H9 (cell line): Measurements from ENCODE around the gene C1QTNF1. TPM values are rescaled to one million over a fixed set of nuclear protein-coding genes. Genes with fewer than 3 reads are reported as not detected.

Source experiments
- DNase-seq: peaks from one replicate; pipeline ENCODE4 v3.0.0-alpha.2; 2017
- H2AFZ ChIP-seq: one replicate; pipeline ENCODE4 v1.6.1; 2013; ENCODE audit warnings: mild to moderate bottlenecking, low read length, control low read depth, moderate library complexity
- H2AK5ac ChIP-seq: 2 replicates; pipeline ENCODE4 v1.6.1; 2013; ENCODE audit warnings: low read length, control low read depth, mixed read lengths; ENCODE audit not compliant: insufficient read length
- H2BK120ac ChIP-seq: one replicate; pipeline ENCODE4 v1.6.1; 2013; ENCODE audit warnings: low read depth, mild to moderate bottlenecking, low read length, control low read depth, inconsistent platforms; ENCODE audit not compliant: poor library complexity, severe bottlenecking
- H2BK12ac ChIP-seq: 2 replicates; pipeline ENCODE4 v1.6.1; 2013; ENCODE audit warnings: low read length, control low read depth, mixed read lengths, low read depth; ENCODE audit not compliant: insufficient read length
- H2BK15ac ChIP-seq: 2 replicates; pipeline ENCODE4 v1.6.1; 2013; ENCODE audit warnings: low read depth, low read length, control low read depth
- H2BK20ac ChIP-seq: one replicate; pipeline ENCODE4 v1.6.1; 2013; ENCODE audit warnings: low read depth, mild to moderate bottlenecking, low read length, control low read depth, inconsistent platforms; ENCODE audit not compliant: poor library complexity, severe bottlenecking
- H2BK5ac ChIP-seq: 2 replicates; pipeline ENCODE4 v1.6.1; 2013; ENCODE audit warnings: low read length, control low read depth, mixed read lengths; ENCODE audit not compliant: insufficient read length
- H3K14ac ChIP-seq: 2 replicates; pipeline ENCODE4 v1.6.1; 2013; ENCODE audit warnings: low read length, control low read depth; ENCODE audit not compliant: insufficient read depth
- H3K18ac ChIP-seq: 2 replicates; pipeline ENCODE4 v1.6.1; 2013; ENCODE audit warnings: low read depth, mild to moderate bottlenecking, mixed read lengths, low read length, control low read depth; ENCODE audit not compliant: insufficient read length
- H3K23ac ChIP-seq: 2 replicates; pipeline ENCODE4 v1.6.1; 2013; ENCODE audit warnings: low read length, control low read depth, mixed read lengths, low read depth; ENCODE audit not compliant: insufficient read length
- H3K23me2 ChIP-seq: 2 replicates; pipeline ENCODE4 v1.6.1; 2013; ENCODE audit warnings: low read depth, mild to moderate bottlenecking, mixed read lengths, low read length, control low read depth; ENCODE audit not compliant: insufficient read length, poor library complexity, severe bottlenecking
- H3K27ac ChIP-seq: 2 replicates; pipeline ENCODE4 v1.5.1; 2013; ENCODE audit warnings: low read length, control low read depth, mixed read lengths, low read depth; ENCODE audit not compliant: insufficient read length
- H3K27me3 ChIP-seq: 2 replicates; pipeline ENCODE4 v1.6.1; 2013; ENCODE audit warnings: low read length, control low read depth, inconsistent platforms; ENCODE audit not compliant: insufficient read depth
- H3K4ac ChIP-seq: 2 replicates; pipeline ENCODE4 v1.6.1; 2013; ENCODE audit warnings: low read depth, mild to moderate bottlenecking, control low read depth, inconsistent platforms, low read length, moderate library complexity
- H3K4me1 ChIP-seq: 2 replicates; pipeline ENCODE4 v1.6.1; 2013; ENCODE audit warnings: low read length, control low read depth, inconsistent platforms; ENCODE audit not compliant: insufficient read depth
- H3K4me2 ChIP-seq: 2 replicates; pipeline ENCODE4 v1.6.1; 2013; ENCODE audit warnings: low read length, control low read depth, mixed read lengths; ENCODE audit not compliant: insufficient read length, insufficient read depth
- H3K56ac ChIP-seq: 2 replicates; pipeline ENCODE4 v1.6.1; 2013; ENCODE audit warnings: low read depth, mild to moderate bottlenecking, mixed read lengths, low read length, control low read depth; ENCODE audit not compliant: insufficient read length
- H3K79me1 ChIP-seq: 2 replicates; pipeline ENCODE4 v1.6.1; 2013; ENCODE audit warnings: low read depth, mild to moderate bottlenecking, moderate library complexity, low read length, control low read depth, inconsistent platforms; ENCODE audit not compliant: insufficient read depth, poor library complexity, severe bottlenecking
- H3K79me2 ChIP-seq: 2 replicates; pipeline ENCODE4 v1.6.1; 2013; ENCODE audit warnings: low read length, control low read depth, inconsistent platforms; ENCODE audit not compliant: insufficient read depth
- H3K9ac ChIP-seq: 2 replicates; pipeline ENCODE4 v1.6.1; 2013; ENCODE audit warnings: low read length, control low read depth, mixed read lengths; ENCODE audit not compliant: insufficient read length; ENCODE audit errors: extremely low read depth
- H3K9me3 ChIP-seq: one replicate; pipeline ENCODE4 v1.6.1; 2013; ENCODE audit warnings: low read depth, low read length, inconsistent platforms; ENCODE audit not compliant: control insufficient read depth
- H3T11ph ChIP-seq: one replicate; pipeline ENCODE4 v1.6.1; 2013; ENCODE audit warnings: mild to moderate bottlenecking, low read length, control low read depth, inconsistent platforms
- H4K20me1 ChIP-seq: one replicate; pipeline ENCODE4 v1.6.1; 2013; ENCODE audit not compliant: control insufficient read depth, insufficient read length, insufficient read depth
- H4K5ac ChIP-seq: 2 replicates; pipeline ENCODE4 v1.6.1; 2013; ENCODE audit warnings: low read depth, mild to moderate bottlenecking, mixed read lengths, low read length, control low read depth; ENCODE audit not compliant: insufficient read length
- H4K8ac ChIP-seq: replicated peaks from 2 replicates; pipeline ENCODE4 v1.6.1; 2013; ENCODE audit warnings: low read length, control low read depth, mixed read lengths, low read depth; ENCODE audit not compliant: insufficient read length
- H4K91ac ChIP-seq: 2 replicates; pipeline ENCODE4 v1.6.1; 2013; ENCODE audit warnings: low read depth, mild to moderate bottlenecking, moderate library complexity, mixed read lengths, low read length, control low read depth; ENCODE audit not compliant: insufficient read length
- H3K27ac Mint-ChIP-seq, 3 experiments: 2 replicates in 2 of 3; 3 replicates in 1 of 3; pipeline ENCODE4 v1.8.0; 2020 to 2021; ENCODE audit warnings: mixed read lengths in 3 of 3, mild to moderate bottlenecking in 1 of 3, moderate library complexity in 1 of 3
- H3K27me3 Mint-ChIP-seq: 2 replicates; pipeline ENCODE4 v1.8.0; 2021; ENCODE audit warnings: low read depth, mild to moderate bottlenecking, moderate library complexity, mixed read lengths
- H3K36me3 Mint-ChIP-seq, 3 experiments: 2 replicates in 2 of 3; 3 replicates in 1 of 3; pipeline ENCODE4 v1.8.0; 2020 to 2021; ENCODE audit warnings: low read depth in 3 of 3, mixed read lengths in 3 of 3; ENCODE audit not compliant: insufficient read depth in 1 of 3
- H3K4me1 Mint-ChIP-seq, 2 experiments: 2 replicates each; pipeline ENCODE4 v1.8.0; 2020; ENCODE audit warnings: mixed read lengths in 2 of 2
- H3K4me3 Mint-ChIP-seq, 2 experiments: 2 replicates in 1 of 2; 3 replicates in 1 of 2; pipeline ENCODE4 v1.8.0; 2020 to 2021; ENCODE audit warnings: mild to moderate bottlenecking in 2 of 2, mixed read lengths in 2 of 2, moderate library complexity in 1 of 2
- H3K9me3 Mint-ChIP-seq, 2 experiments: 2 replicates in 1 of 2; 3 replicates in 1 of 2; pipeline ENCODE4 v1.8.0; 2020; ENCODE audit warnings: mild to moderate bottlenecking in 2 of 2, mixed read lengths in 2 of 2, moderate library complexity in 1 of 2
- WGBS: extraction: QIAGEN DNeasy Blood & Tissue Kit; methylation state at CpG from one replicate; pipeline ENCODE4 v1.1.7; 2013; ENCODE audit warnings: missing lambda C conversion rate, low lambda C conversion rate, mixed read lengths; ENCODE audit not compliant: insufficient read length; ENCODE audit errors: extremely low coverage; 5-methylcytosine and 5-hydroxymethylcytosine counted together
- total RNA-seq: library from RNA; stranded (reverse); gene quantifications from 2 replicates; pipeline ENCODE4 v1.2.1, GENCODE V29; 2021
- TF ChIP-seq, protein P1 (sequence below): fragments of 200-600 bp; sonication (generic); conservative IDR thresholded peaks from 3 replicates; pipeline ENCODE4 v1.8.0; 2021; ENCODE audit warnings: antibody characterized with exemption, mild to moderate bottlenecking

Gene C1QTNF1
- total RNA-seq, 1 experiment from 2014 or later = 0.96 TPM

DNA sequence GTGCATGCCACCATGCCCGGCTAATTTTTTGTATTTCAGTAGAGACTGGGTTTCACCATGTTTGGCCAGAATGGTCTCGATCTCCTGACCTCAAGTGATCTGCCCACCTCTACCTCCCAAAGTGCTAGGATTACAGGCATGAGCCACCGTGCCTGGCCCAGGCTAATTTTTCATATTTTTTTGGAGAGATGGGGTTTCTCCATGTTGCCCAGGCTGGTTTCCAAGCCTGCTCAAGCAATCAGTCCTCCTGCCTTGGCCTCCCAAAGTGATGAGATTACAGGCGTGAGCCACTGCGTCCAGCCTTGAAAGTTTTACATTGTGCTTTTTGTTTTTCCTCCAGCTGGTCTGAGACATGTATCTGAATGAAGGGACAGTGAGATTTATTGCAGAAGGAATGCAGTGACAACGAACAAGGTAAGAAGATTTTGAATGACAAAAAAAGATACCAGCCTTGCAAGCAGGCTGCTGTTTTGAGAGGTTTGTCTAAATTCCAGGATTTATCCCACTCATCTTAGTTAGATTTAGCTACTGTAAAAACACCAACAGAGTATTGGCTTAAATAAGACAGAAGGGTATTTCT, 47.3 kb downstream of the C1QTNF1 start:
- Mint-ChIP-seq H3K27me3 (peaks cover 43% of the 10 kb centered on the region), H3K36me3 (no peaks in the 10 kb centered on the region), H3K4me3 (no peak overlapping the region), H3K27ac (no peak overlapping the region), H3K4me1 (peaks cover 8% of the 10 kb centered on the region in 2 experiments), H3K9me3 (no peaks in the 10 kb centered on the region)
- no peaks in the 10 kb centered on the region for H3K4me1 ChIP-seq
- no peak overlapping the region for H2BK20ac ChIP-seq
- TF ChIP-seq, protein P1, sequence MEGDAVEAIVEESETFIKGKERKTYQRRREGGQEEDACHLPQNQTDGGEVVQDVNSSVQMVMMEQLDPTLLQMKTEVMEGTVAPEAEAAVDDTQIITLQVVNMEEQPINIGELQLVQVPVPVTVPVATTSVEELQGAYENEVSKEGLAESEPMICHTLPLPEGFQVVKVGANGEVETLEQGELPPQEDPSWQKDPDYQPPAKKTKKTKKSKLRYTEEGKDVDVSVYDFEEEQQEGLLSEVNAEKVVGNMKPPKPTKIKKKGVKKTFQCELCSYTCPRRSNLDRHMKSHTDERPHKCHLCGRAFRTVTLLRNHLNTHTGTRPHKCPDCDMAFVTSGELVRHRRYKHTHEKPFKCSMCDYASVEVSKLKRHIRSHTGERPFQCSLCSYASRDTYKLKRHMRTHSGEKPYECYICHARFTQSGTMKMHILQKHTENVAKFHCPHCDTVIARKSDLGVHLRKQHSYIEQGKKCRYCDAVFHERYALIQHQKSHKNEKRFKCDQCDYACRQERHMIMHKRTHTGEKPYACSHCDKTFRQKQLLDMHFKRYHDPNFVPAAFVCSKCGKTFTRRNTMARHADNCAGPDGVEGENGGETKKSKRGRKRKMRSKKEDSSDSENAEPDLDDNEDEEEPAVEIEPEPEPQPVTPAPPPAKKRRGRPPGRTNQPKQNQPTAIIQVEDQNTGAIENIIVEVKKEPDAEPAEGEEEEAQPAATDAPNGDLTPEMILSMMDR = no peak
- no peaks in the 10 kb centered on the region for H3K79me1 ChIP-seq
- H2BK120ac ChIP-seq = no peak overlapping the region
- H4K5ac ChIP-seq = no peak overlapping the region
- H4K8ac ChIP-seq = no peak overlapping the region
- no peak overlapping the region for H2BK5ac ChIP-seq
- H2AFZ ChIP-seq = no peak overlapping the region
- H3K56ac ChIP-seq = no peak overlapping the region
- H4K91ac ChIP-seq = no peak overlapping the region
- no peak overlapping the region for H2AK5ac ChIP-seq
- H3K18ac ChIP-seq = no peak overlapping the region
- H3K79me2 ChIP-seq = no peaks in the 10 kb centered on the region
- no peak overlapping the region for H3K4me2 ChIP-seq
- H3K27ac ChIP-seq = no peak overlapping the region
- H3K23ac ChIP-seq = no peak overlapping the region
- H3K9me3 ChIP-seq = no peaks in the 10 kb centered on the region
- no peak overlapping the region for H2BK15ac ChIP-seq
- no peak overlapping the region for H3K4ac ChIP-seq
- H3K27me3 ChIP-seq = no peaks in the 10 kb centered on the region
- no peak overlapping the region for H3T11ph ChIP-seq
- no peaks in the 10 kb centered on the region for H3K23me2 ChIP-seq
- DNase-seq = no peak
- no CpG with 5 or more reads among the region's 6 CpGs for WGBS
- H3K14ac ChIP-seq = no peak overlapping the region
- no peak overlapping the region for H2BK12ac ChIP-seq
- H4K20me1 ChIP-seq = no peaks in the 10 kb centered on the region
- no peak overlapping the region for H3K9ac ChIP-seq
